Measurements from ENCODE around the gene MARS2.
"Not testable (repeated sequence)": the region's sequence is repeated elsewhere in the genome, so short reads cannot be mapped to it uniquely, and the experiment has no call there.

The MARS2 gene

GRCh38 chr2:197708331-197708730 is 3.2 kb downstream of the MARS2 start:
- H3F3A ChIP-seq (ENCODE audit: control insufficient read depth, insufficient read depth), result 0 out of 2 replicates have a peak, but pooled peaks cover 3% of the 10 kb centered on the region
- H3K4me2 ChIP-seq (ENCODE audit: low read length), result peak overlapping the region; percentile 93
- H3K36me3 ChIP-seq (ENCODE audit: control insufficient read depth, low read length), result peaks cover 64% of the 10 kb centered on the region
- TF ChIP-seq EZH2phosphoT487 (IDR thresholded peaks at IDR 0.05; ENCODE audit: borderline replicate concordance, low read length) (no peak), CTCF (IDR thresholded peaks at IDR 0.05; ENCODE audit: low read depth, low read length, poor library complexity, severe bottlenecking) (no peak)
- H3K4me1 ChIP-seq (ENCODE audit: control insufficient read depth, low read length), result peaks cover 42% of the 10 kb centered on the region
- no peaks in the 10 kb centered on the region for H3K27me3 ChIP-seq (ENCODE audit: control insufficient read depth, low read length)
- no peak overlapping the region for H3K27ac ChIP-seq (ENCODE audit: low read depth, low read length)
- H3K9me3 ChIP-seq (ENCODE audit: control insufficient read depth, insufficient read depth, low read length), result no peaks in the 10 kb centered on the region
- peaks cover 24% of the 10 kb centered on the region for H4K20me1 ChIP-seq (ENCODE audit: control insufficient read depth, insufficient read depth, low read depth, low read length)
- peaks cover 74% of the 10 kb centered on the region for H3K79me2 ChIP-seq (ENCODE audit: control insufficient read depth, low read length)
- H3K9me2 ChIP-seq (replicated peaks; ENCODE audit: control insufficient read depth, low read length), result no peaks in the 10 kb centered on the region
- peak overlapping the region; percentile 97 for H3K4me3 ChIP-seq (ENCODE audit: low read length)

GRCh38 chr2:197709140-197709539 is 4.0 kb downstream of the MARS2 start:
- H3K9me2 ChIP-seq (replicated peaks; ENCODE audit: control insufficient read depth, low read length); H3K9me3 ChIP-seq (ENCODE audit: control insufficient read depth, insufficient read depth, low read length); H3K27me3 ChIP-seq (ENCODE audit: control insufficient read depth, low read length); H3K27ac ChIP-seq (ENCODE audit: low read depth, low read length); H3F3A ChIP-seq (ENCODE audit: control insufficient read depth, insufficient read depth): not testable (repeated sequence)
- peaks cover 24% of the 10 kb centered on the region for H4K20me1 ChIP-seq (ENCODE audit: control insufficient read depth, insufficient read depth, low read depth, low read length)
- H3K36me3 ChIP-seq (ENCODE audit: control insufficient read depth, low read length), result peaks cover 69% of the 10 kb centered on the region
- peaks cover 79% of the 10 kb centered on the region for H3K79me2 ChIP-seq (ENCODE audit: control insufficient read depth, low read length)
- H3K4me2 ChIP-seq (ENCODE audit: low read length), result peak overlapping the region; percentile 93
- H3K4me3 ChIP-seq (ENCODE audit: low read length), result peak overlapping the region; percentile 97
- peaks cover 39% of the 10 kb centered on the region for H3K4me1 ChIP-seq (ENCODE audit: control insufficient read depth, low read length)

- H3K4me3 ChIP-seq (ENCODE audit: low read length), result no peak overlapping the region
- no peak for TF ChIP-seq EZH2phosphoT487 (IDR thresholded peaks at IDR 0.05; ENCODE audit: borderline replicate concordance, low read length)
- no peak for TF ChIP-seq CTCF (IDR thresholded peaks at IDR 0.05; ENCODE audit: low read depth, low read length, poor library complexity, severe bottlenecking)
- 0 out of 2 replicates have a peak, but pooled peaks cover 7% of the 10 kb centered on the region for H3F3A ChIP-seq (ENCODE audit: control insufficient read depth, insufficient read depth)
- H3K27ac ChIP-seq (ENCODE audit: low read depth, low read length), result no peak overlapping the region
- H3K36me3 ChIP-seq (ENCODE audit: control insufficient read depth, low read length), result peaks cover 71% of the 10 kb centered on the region
- H3K4me2 ChIP-seq (ENCODE audit: low read length), result peak overlapping the region; percentile 6; the same call in 1 of the 2 replicates
- H3K27me3 ChIP-seq (ENCODE audit: control insufficient read depth, low read length), result no peaks in the 10 kb centered on the region
- H3K9me3 ChIP-seq (ENCODE audit: control insufficient read depth, insufficient read depth, low read length), result no peaks in the 10 kb centered on the region
- H3K9me2 ChIP-seq (replicated peaks; ENCODE audit: control insufficient read depth, low read length), result no peaks in the 10 kb centered on the region
- peaks cover 79% of the 10 kb centered on the region for H3K79me2 ChIP-seq (ENCODE audit: control insufficient read depth, low read length)
- H4K20me1 ChIP-seq (ENCODE audit: control insufficient read depth, insufficient read depth, low read depth, low read length), result peaks cover 24% of the 10 kb centered on the region
- peaks cover 35% of the 10 kb centered on the region for H3K4me1 ChIP-seq (ENCODE audit: control insufficient read depth, low read length)
These were observed 5.4 kb downstream of the MARS2 start for GRCh38 chr2:197710424-197711042.

GRCh38 chr2:197711578-197711977 is 6.4 kb downstream of the MARS2 start:
- H3K27ac ChIP-seq (ENCODE audit: low read depth, low read length), result no peak overlapping the region
- no peak overlapping the region for H3K4me3 ChIP-seq (ENCODE audit: low read length)
- H4K20me1 ChIP-seq (ENCODE audit: control insufficient read depth, insufficient read depth, low read depth, low read length), result peaks cover 17% of the 10 kb centered on the region
- peaks cover 68% of the 10 kb centered on the region for H3K79me2 ChIP-seq (ENCODE audit: control insufficient read depth, low read length)
- no peaks in the 10 kb centered on the region for H3K27me3 ChIP-seq (ENCODE audit: control insufficient read depth, low read length)
- H3K4me2 ChIP-seq (ENCODE audit: low read length), result no peak overlapping the region; the same call in 1 of the 2 replicates
- TF ChIP-seq CTCF (IDR thresholded peaks at IDR 0.05; ENCODE audit: low read depth, low read length, poor library complexity, severe bottlenecking), result no peak
- no peak for TF ChIP-seq EZH2phosphoT487 (IDR thresholded peaks at IDR 0.05; ENCODE audit: borderline replicate concordance, low read length)
- H3K36me3 ChIP-seq (ENCODE audit: control insufficient read depth, low read length), result peaks cover 61% of the 10 kb centered on the region
- no peaks in the 10 kb centered on the region for H3K9me2 ChIP-seq (replicated peaks; ENCODE audit: control insufficient read depth, low read length)
- peaks cover 35% of the 10 kb centered on the region for H3K4me1 ChIP-seq (ENCODE audit: control insufficient read depth, low read length)
- no peaks in the 10 kb centered on the region for H3K9me3 ChIP-seq (ENCODE audit: control insufficient read depth, insufficient read depth, low read length)
- 0 out of 2 replicates have a peak, but pooled peaks cover 7% of the 10 kb centered on the region for H3F3A ChIP-seq (ENCODE audit: control insufficient read depth, insufficient read depth)

Measured in DOHH2 (cell line).